Duodenal mucosa (tissue), 2 donors: ENCODE results near the gene SCUBE2.
"Not testable (repeated sequence)": the region's sequence is repeated elsewhere in the genome, so short reads cannot be mapped to it uniquely, and the experiment has no call there.

ENCODE experiments used
- H3K27ac ChIP-seq: one replicate; pipeline ENCODE4 v1.7.0; 2013; ENCODE audit warnings: low read depth, low read length
- H3K27me3 ChIP-seq, 2 donors: one replicate each; pipeline ENCODE4 v1.7.0; 2013; ENCODE audit warnings: low read length in 2 of 2, control low read depth in 1 of 2; ENCODE audit not compliant: insufficient read depth in 2 of 2, control insufficient read depth in 1 of 2
- H3K36me3 ChIP-seq, 2 donors: one replicate each; pipeline ENCODE4 v1.7.0; 2013; ENCODE audit warnings: low read length in 2 of 2, control low read depth in 1 of 2; ENCODE audit not compliant: insufficient read depth in 2 of 2, control insufficient read depth in 1 of 2
- H3K4me1 ChIP-seq, 2 donors: one replicate each; pipeline ENCODE4 v1.7.0; 2013; ENCODE audit warnings: low read length in 2 of 2, control low read depth in 1 of 2; ENCODE audit not compliant: insufficient read depth in 2 of 2, control insufficient read depth in 1 of 2
- H3K4me3 ChIP-seq, 2 donors: one replicate each; pipeline ENCODE4 v1.7.0; 2013; ENCODE audit warnings: low read length in 2 of 2, low read depth in 1 of 2
- H3K9ac ChIP-seq, 2 donors: one replicate each; pipeline ENCODE4 v1.7.0; 2013; ENCODE audit warnings: low read length in 2 of 2, low read depth in 1 of 2
- H3K9me3 ChIP-seq, 2 donors: one replicate each; pipeline ENCODE4 v1.7.0; 2013; ENCODE audit warnings: low read length in 2 of 2, control low read depth in 1 of 2; ENCODE audit not compliant: control insufficient read depth in 1 of 2

The SCUBE2 gene

GRCh38 chr11:9013373-9013772 is 78.0 kb downstream of the SCUBE2 start:
- no peaks in the 10 kb centered on the region for H3K27me3 ChIP-seq
- H3K9me3 ChIP-seq, result no peaks in the 10 kb centered on the region
- no peaks in the 10 kb centered on the region for H3K36me3 ChIP-seq
- no peak overlapping the region for H3K9ac ChIP-seq
- H3K4me3 ChIP-seq, result no peak overlapping the region
- no peak overlapping the region for H3K27ac ChIP-seq
- peaks cover 0 to 3% of the 10 kb centered on the region in 2 donors for H3K4me1 ChIP-seq

DNA sequence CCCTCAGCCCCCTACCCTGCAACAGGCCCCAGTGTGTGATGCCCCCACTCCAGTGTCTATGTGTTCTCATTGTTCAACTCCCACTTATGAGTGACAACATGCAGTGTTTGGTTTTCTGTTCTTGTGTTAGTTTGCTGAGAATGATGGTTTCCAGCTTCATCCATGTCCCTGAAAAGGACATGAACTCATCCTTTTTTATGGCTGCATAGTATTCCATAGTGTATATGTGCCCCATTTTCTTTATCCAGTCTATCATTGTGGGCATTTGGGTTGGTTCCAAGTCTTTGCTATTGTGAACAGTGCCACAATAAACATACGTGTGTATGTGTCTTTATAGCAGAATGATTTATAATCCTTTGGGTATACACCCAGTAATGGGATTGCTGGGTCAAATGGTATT is 81.9 kb downstream of the SCUBE2 start:
- H3K9me3 ChIP-seq, H3K27me3 ChIP-seq, H3K4me3 ChIP-seq, H3K27ac ChIP-seq, H3K4me1 ChIP-seq, H3K36me3 ChIP-seq, H3K9ac ChIP-seq: not testable (repeated sequence)

- no peak overlapping the region for H3K4me3 ChIP-seq
- no peak overlapping the region for H3K27ac ChIP-seq
- H3K27me3 ChIP-seq, result peaks cover 11 to 13% of the 10 kb centered on the region in 2 donors
- no peak overlapping the region for H3K9ac ChIP-seq
- H3K9me3 ChIP-seq, result no peaks in the 10 kb centered on the region
- peaks cover 0 to under 1% of the 10 kb centered on the region in 2 donors for H3K4me1 ChIP-seq
- no peaks in the 10 kb centered on the region for H3K36me3 ChIP-seq
Measured at GRCh38 chr11:9008661-9009060, 82.7 kb downstream of the SCUBE2 start.

GRCh38 chr11:9008011-9008550 is 83.3 kb downstream of the SCUBE2 start:
- Histone ChIP-seq H3K27ac (no peak overlapping the region), H3K9me3 (no peaks in the 10 kb centered on the region)

DNA sequence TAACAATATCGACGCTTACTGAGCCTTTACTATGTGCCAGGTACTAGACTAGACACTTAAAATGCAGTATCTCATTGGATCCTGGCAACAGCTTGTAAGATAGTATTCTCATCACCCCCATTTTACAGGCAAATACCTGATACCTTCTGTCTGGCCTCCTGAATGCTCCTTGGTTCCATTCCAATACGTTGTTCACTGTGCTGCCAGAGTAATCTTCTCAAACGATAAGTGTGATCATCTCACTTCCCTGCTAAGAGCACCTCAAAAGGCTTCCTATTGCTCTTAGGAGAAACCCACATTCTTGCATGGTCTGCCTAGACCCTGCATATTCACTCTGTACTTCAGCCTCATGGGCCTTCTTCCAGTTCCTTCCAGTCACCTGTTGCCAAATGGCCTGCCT is 86.3 kb downstream of the SCUBE2 start:
- Histone ChIP-seq H3K27ac (no peak overlapping the region), H3K9me3 (no peaks in the 10 kb centered on the region), H3K27me3 (peaks cover 30 to 34% of the 10 kb centered on the region in 2 donors), H3K36me3 (no peaks in the 10 kb centered on the region), H3K9ac (no peak overlapping the region), H3K4me1 (peaks cover 8 to 11% of the 10 kb centered on the region in 2 donors), H3K4me3 (no peak overlapping the region)

More at GRCh38 chr11:9008011-9008550, 83.3 kb downstream of the SCUBE2 start:
- peaks cover 17 to 19% of the 10 kb centered on the region in 2 donors for H3K27me3 ChIP-seq
- no peaks in the 10 kb centered on the region for H3K36me3 ChIP-seq
- H3K4me1 ChIP-seq, result peaks cover 5 to 7% of the 10 kb centered on the region in 2 donors
- no peak overlapping the region for H3K9ac ChIP-seq
- no peak overlapping the region for H3K4me3 ChIP-seq

DNA sequence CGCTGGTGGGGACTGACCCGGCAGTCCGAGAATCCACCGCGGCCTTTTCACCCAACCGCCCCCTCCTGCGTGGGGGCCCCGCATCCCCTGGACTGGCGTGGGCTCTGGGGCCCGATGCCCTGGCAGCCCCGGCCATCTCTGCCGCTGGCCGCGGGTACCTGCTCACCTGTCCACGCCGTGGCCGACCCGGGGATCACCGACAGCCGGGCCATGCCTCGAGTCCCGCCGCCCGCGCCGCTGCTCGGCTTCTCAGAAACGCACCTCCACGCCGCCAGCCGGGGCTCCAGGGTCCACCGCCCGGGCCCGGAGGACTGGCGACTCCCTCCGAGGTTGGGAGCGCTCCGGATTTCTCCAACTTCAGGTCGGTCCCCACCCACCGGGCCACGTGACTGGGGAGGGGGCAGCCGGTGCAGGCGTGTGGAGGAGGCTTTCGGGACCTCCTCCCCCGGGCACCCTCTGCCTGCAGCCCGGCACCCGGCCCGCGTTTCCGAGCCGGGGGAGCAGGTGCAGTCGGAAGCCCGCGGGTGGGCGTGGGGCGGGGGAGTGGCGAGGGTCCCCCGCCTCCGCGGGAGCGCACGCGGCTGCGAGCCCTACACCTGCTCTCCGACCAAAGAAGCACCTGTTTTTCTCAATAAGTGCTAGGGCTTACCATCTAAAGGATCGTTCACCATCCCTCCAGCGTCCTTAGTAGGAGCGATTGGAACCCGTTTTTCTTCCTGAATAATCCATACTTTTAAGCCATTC is 87.0 kb downstream of the SCUBE2 start:
- no peaks in the 10 kb centered on the region for H3K36me3 ChIP-seq
- no peaks in the 10 kb centered on the region for H3K9me3 ChIP-seq
- peak overlapping the region; percentile 70 for H3K4me3 ChIP-seq
- H3K27me3 ChIP-seq, result peaks cover 30 to 35% of the 10 kb centered on the region in 2 donors
- no peak overlapping the region for H3K27ac ChIP-seq
- no peak overlapping the region for H3K9ac ChIP-seq
- H3K4me1 ChIP-seq, result peaks cover 8 to 11% of the 10 kb centered on the region in 2 donors

DNA sequence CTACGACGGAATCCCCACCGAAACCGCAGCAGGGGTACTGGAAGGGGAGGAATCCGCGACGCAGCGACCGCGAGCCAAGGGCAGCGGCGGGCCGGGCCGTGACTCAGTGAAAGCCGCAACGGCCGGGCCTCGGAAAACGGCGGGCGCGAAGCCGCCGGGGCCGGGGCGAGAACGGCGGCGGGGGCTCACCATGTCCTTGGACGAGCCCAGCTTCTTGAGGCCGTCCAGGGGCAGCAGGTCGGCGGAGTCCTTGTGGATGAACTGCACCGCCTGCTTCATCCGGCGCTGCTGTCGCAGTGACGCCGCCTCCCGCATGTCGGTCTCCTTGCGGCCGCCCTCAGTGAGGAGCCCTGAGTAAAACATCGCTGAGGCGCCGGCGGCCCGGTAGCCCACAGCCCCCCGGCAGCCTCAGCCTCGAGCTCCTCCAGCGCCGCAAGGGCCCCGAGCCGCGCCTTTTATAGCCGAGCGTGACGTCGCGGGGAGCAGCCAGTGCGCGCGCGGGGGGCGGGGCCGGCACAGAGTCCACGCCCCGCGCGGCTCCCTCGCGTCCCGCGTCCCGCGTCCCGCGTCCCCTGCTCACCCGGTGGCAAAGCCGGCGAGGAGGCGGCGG is 87.7 kb downstream of the SCUBE2 start, which contains the start of gene NRIP3:
Gene NRIP3 (minus strand): TSS at position 429 of the 610 bp plus-strand sequence. CDS start 66 bp downstream, at position 363.
- Histone ChIP-seq H3K27me3 (peaks cover 30 to 35% of the 10 kb centered on the region in 2 donors), H3K27ac (no peak within 1 kb of the TSS), H3K9ac (peak within 1 kb of the TSS in 1 of 2 donors; percentile 6), H3K36me3 (no peaks in the 10 kb centered on the region), H3K4me3 (peak within 1 kb of the TSS; percentile 70), H3K4me1 (peaks cover 8 to 11% of the 10 kb centered on the region in 2 donors), H3K9me3 (no peaks in the 10 kb centered on the region)

DNA sequence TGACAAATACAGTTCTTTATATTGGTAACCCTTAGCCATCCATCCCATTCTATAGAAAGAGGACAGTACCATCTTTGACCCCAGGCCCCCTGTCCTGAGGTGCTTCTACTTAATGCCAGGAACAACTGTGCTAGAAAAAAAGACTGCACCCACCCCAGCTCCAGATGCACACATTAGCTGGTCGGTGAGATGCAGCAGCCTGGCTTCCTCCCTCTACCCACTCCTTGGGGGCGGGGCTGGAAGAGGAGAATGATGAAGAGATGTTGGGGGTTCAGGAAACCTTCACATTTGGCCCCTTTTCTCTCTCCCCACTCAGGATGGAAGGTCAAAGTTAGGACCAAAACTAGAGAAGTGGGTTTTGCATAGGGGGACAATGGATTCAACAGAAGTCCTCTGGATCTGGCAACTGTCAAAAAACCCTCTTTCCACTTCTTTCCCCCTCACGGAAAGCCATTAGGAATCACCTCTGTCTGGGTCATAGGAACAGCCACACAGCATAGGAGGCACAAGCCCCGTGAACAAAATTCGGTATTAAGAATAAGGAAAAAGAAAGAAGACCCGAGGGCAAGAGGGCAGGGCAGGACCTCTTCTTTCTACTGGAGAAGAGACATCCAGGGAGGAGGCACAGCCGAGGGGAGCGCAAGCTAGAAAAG is 88.4 kb downstream of the SCUBE2 start:
- H3K27ac ChIP-seq, result no peak overlapping the region
- H3K36me3 ChIP-seq, result no peaks in the 10 kb centered on the region
- peak overlapping the region; percentile 70 for H3K4me3 ChIP-seq
- peaks cover 8 to 11% of the 10 kb centered on the region in 2 donors for H3K4me1 ChIP-seq
- no peaks in the 10 kb centered on the region for H3K9me3 ChIP-seq
- peak overlapping the region in 1 of 2 donors; percentile 6 for H3K9ac ChIP-seq
- peaks cover 30 to 35% of the 10 kb centered on the region in 2 donors for H3K27me3 ChIP-seq

- Histone ChIP-seq H3K4me1 (peaks cover 8 to 11% of the 10 kb centered on the region in 2 donors), H3K27ac (no peak overlapping the region), H3K9me3 (no peaks in the 10 kb centered on the region), H3K9ac (no peak overlapping the region), H3K36me3 (no peaks in the 10 kb centered on the region), H3K27me3 (peaks cover 30 to 35% of the 10 kb centered on the region in 2 donors), H3K4me3 (no peak overlapping the region)
Measured at GRCh38 chr11:9001736-9002135, 89.7 kb downstream of the SCUBE2 start.

GRCh38 chr11:8998017-8998416 is 93.4 kb downstream of the SCUBE2 start:
- Histone ChIP-seq H3K27me3 (peaks cover 10 to 28% of the 10 kb centered on the region in 2 donors), H3K9me3 (no peaks in the 10 kb centered on the region), H3K9ac (no peak overlapping the region), H3K27ac (no peak overlapping the region), H3K4me1 (peaks cover 2 to 4% of the 10 kb centered on the region in 2 donors), H3K4me3 (no peak overlapping the region), H3K36me3 (no peaks in the 10 kb centered on the region)
